HG03457 (cell line): ENCODE measurements around the gene XPO6.

Experiments
- ATAC-seq: cut with Tn5 transposase; IDR thresholded peaks from one replicate; pipeline ENCODE4 v1.9.1; 2021; ENCODE audit warnings: moderate number of reproducible peaks; ENCODE audit not compliant: unreplicated experiment

The XPO6 gene

GRCh38 chr16:28069971-28070794, 141.6 kb downstream of the XPO6 start:
- no peak for ATAC-seq

GRCh38 chr16:28068976-28069375, 142.8 kb downstream of the XPO6 start:
- no peak for ATAC-seq

- ATAC-seq: no peak
These were observed 144.0 kb downstream of the XPO6 start for GRCh38 chr16:28067604-28068379.

- no peak for ATAC-seq
These were observed 147.0 kb downstream of the XPO6 start for GRCh38 chr16:28064706-28065249.

- ATAC-seq: no peak
These were observed 147.6 kb downstream of the XPO6 start for GRCh38 chr16:28064150-28064549.

GRCh38 chr16:28063591-28064061, 148.1 kb downstream of the XPO6 start, which contains the start of gene GSG1L:
TSS of gene GSG1L (minus strand) at chr16:28063714. CDS start at chr16:28063424, 290 bp downstream.
- no peak for ATAC-seq

- no peak for ATAC-seq
These were observed 148.8 kb downstream of the XPO6 start for GRCh38 chr16:28062847-28063521.

- ATAC-seq: no peak
These were observed 149.4 kb downstream of the XPO6 start for GRCh38 chr16:28062261-28062846.

GRCh38 chr16:28061352-28062101, 150.2 kb downstream of the XPO6 start:
- ATAC-seq: no peak

GRCh38 chr16:28059841-28060575, 151.8 kb downstream of the XPO6 start:
- ATAC-seq: no peak

GRCh38 chr16:28058839-28059589, 152.8 kb downstream of the XPO6 start:
- ATAC-seq: no peak

GRCh38 chr16:28057949-28058348, 153.8 kb downstream of the XPO6 start:
- ATAC-seq: no peak

GRCh38 chr16:28053461-28053860, 158.3 kb downstream of the XPO6 start:
- ATAC-seq: no peak

- no peak for ATAC-seq
These were observed 159.3 kb downstream of the XPO6 start for GRCh38 chr16:28052274-28053128.

GRCh38 chr16:28051486-28051885, 160.3 kb downstream of the XPO6 start:
- ATAC-seq: no peak
